HepG2 (cell line): ENCODE data around the gene PMVK. TPM values are rescaled to one million over a fixed set of nuclear protein-coding genes. Genes with fewer than 3 reads are reported as not detected.

Source experiments
- ATAC-seq: fragments of 200-7000 bp; cut with Tn5 transposase; 3 replicates; pipeline ENCODE4 v1.9.1; 2020; ENCODE audit warnings: mild to moderate bottlenecking, moderate library complexity
- BruUV-seq: library from RNA; stranded (reverse); fragments of 400-500 nt; replicated peaks from 2 replicates; lab custom pipeline; 2021; lab: Mats Ljungman, UMichigan
- CTCF ChIA-PET: fragments of 300-600 bp; formaldehyde crosslinking; extraction: SDS; loops from one replicate; lab custom pipeline; 2021; ENCODE audit warnings: low total read pairs, inconsistent platforms, low intra/inter-chr PET ratio; lab: Yijun Ruan, JAX
- POLR2A ChIA-PET: fragments of 350-600 bp; sonication (Branson Sonifier 250); formaldehyde crosslinking; loops from one replicate; lab custom pipeline; 2020; ENCODE audit warnings: antibody characterized with exemption, inconsistent platforms; lab: Yijun Ruan, JAX
- DNase-seq: peaks from one replicate; pipeline ENCODE4 v3.0.0-alpha.2; 2015; ENCODE audit warnings: low spot score
- FAIRE-seq: peaks from 3 replicates; lab custom pipeline; 2011; peaks lifted over from hg19 to GRCh38; lab: Jason Lieb, UNC
- H2AFZ ChIP-seq: one replicate; pipeline ENCODE4 v1.6.1; 2011; ENCODE audit warnings: low read length, inconsistent platforms
- H3K27ac ChIP-seq: fragments of 300-600 bp; 3 replicates; pipeline ENCODE4 v1.8.0; 2011; ENCODE audit warnings: mixed run types, mild to moderate bottlenecking, mixed read lengths, low read length, inconsistent platforms; ENCODE audit not compliant: insufficient read depth; ENCODE audit errors: extremely low read length
- H3K27me3 ChIP-seq, 2 experiments: fragments of 200-600 bp in 1 of 2; 2 replicates in 1 of 2; 3 replicates in 1 of 2; pipeline versions ENCODE4 v1.6.0 to v1.8.0; 2011; ENCODE audit warnings: low read length in 2 of 2, mild to moderate bottlenecking in 2 of 2, moderate library complexity in 2 of 2, inconsistent platforms in 1 of 2; ENCODE audit not compliant: insufficient read depth in 2 of 2, control insufficient read depth in 1 of 2
- H3K36me3 ChIP-seq, 2 experiments: fragments of 200-600 bp in 1 of 2; replicated peaks in 1 of 2; 2 replicates in 1 of 2; 3 replicates in 1 of 2; pipeline versions ENCODE4 v1.5.1 to v1.8.0; 2011; ENCODE audit warnings: low read length in 2 of 2, inconsistent platforms in 1 of 2; ENCODE audit not compliant: insufficient read depth in 2 of 2, control insufficient read depth in 1 of 2
- H3K4me1 ChIP-seq: 2 replicates; pipeline ENCODE4 v1.5.1; 2012; ENCODE audit warnings: low read length, inconsistent platforms; ENCODE audit not compliant: insufficient read depth
- H3K4me2 ChIP-seq: 2 replicates; pipeline ENCODE4 v1.6.0; 2011; ENCODE audit warnings: low read depth, low read length, inconsistent platforms
- H3K4me3 ChIP-seq, 3 experiments: fragments of 200-600 bp in 1 of 3; sonication (generic), shearing (Covaris generic) in 1 of 3; replicated peaks in 1 of 3; 2 replicates each; pipeline ENCODE4 v1.5.1; 2011 to 2016; ENCODE audit warnings: low read length in 3 of 3, inconsistent platforms in 2 of 3, low read depth in 2 of 3, mild to moderate bottlenecking in 2 of 3, control low read depth in 1 of 3, mixed read lengths in 1 of 3; ENCODE audit not compliant: insufficient read depth in 1 of 3
- H3K79me2 ChIP-seq: one replicate; pipeline ENCODE4 v1.6.1; 2011; ENCODE audit warnings: low read length, inconsistent platforms; ENCODE audit not compliant: insufficient read depth
- H3K9ac ChIP-seq: 2 replicates; pipeline ENCODE4 v1.6.0; 2011; ENCODE audit warnings: mild to moderate bottlenecking, low read depth, low read length, inconsistent platforms; ENCODE audit not compliant: insufficient read depth
- H3K9me3 ChIP-seq: 2 replicates; pipeline ENCODE4 v1.5.1; 2012; ENCODE audit warnings: mild to moderate bottlenecking, low read length
- H4K20me1 ChIP-seq: 2 replicates; pipeline ENCODE4 v1.6.0; 2011; ENCODE audit warnings: inconsistent platforms, mild to moderate bottlenecking, low read length, moderate library complexity; ENCODE audit not compliant: insufficient read depth
- ATF7 ChIP-seq, 2 experiments: fragments of 450-650 bp in 1 of 2; sonication (generic) in 1 of 2; formaldehyde crosslinking in 1 of 2; IDR thresholded peaks; 2 replicates each; pipeline versions ENCODE4 v1.4.0 to v1.6.1; 2016 to 2020; ENCODE audit warnings: antibody characterized with exemption in 1 of 2, mild to moderate bottlenecking in 1 of 2, missing genetic modification reagents in 1 of 2
- GATAD1 ChIP-seq: IDR thresholded peaks from 2 replicates; pipeline ENCODE4 v1.6.1; 2016; ENCODE audit warnings: missing genetic modification reagents, missing compliant biosample characterization
- HNF4A ChIP-seq: sonication (generic); formaldehyde crosslinking; IDR thresholded peaks from 2 replicates; pipeline ENCODE4 v1.4.0; 2020; ENCODE audit warnings: missing genetic modification reagents
- IKZF5 ChIP-seq: IDR thresholded peaks from 2 replicates; pipeline ENCODE4 v1.6.1; 2018; ENCODE audit warnings: missing genetic modification reagents, mild to moderate bottlenecking, missing compliant biosample characterization
- KDM1A ChIP-seq: IDR thresholded peaks from 2 replicates; pipeline ENCODE4 v1.6.1; 2016; ENCODE audit warnings: missing compliant biosample characterization
- PATZ1 ChIP-seq: sonication (generic); formaldehyde crosslinking; IDR thresholded peaks from 2 replicates; pipeline ENCODE4 v1.4.0; 2020; ENCODE audit warnings: missing genetic modification reagents
- SMC3 ChIP-seq: IDR thresholded peaks from 2 replicates; pipeline ENCODE4 v1.6.1; 2011; ENCODE audit warnings: low read length, improper control_type of control experiment
- THAP7 ChIP-seq: sonication (generic); formaldehyde crosslinking; IDR thresholded peaks from 2 replicates; pipeline ENCODE4 v1.8.1; 2023; ENCODE audit warnings: mild to moderate bottlenecking, missing genetic modification reagents
- XRCC5 ChIP-seq: fragments of 200-400 bp; formaldehyde crosslinking; optimal IDR thresholded peaks from 2 replicates; pipeline ENCODE3; 2017; ENCODE audit warnings: mild to moderate bottlenecking, low read length
- ZC3H13 ChIP-seq: sonication (generic); formaldehyde crosslinking; IDR thresholded peaks from 2 replicates; pipeline ENCODE4 v1.8.1; 2023; ENCODE audit warnings: mild to moderate bottlenecking, missing genetic modification reagents, moderate library complexity
- ZFP90 ChIP-seq: sonication (generic); formaldehyde crosslinking; IDR thresholded peaks from 2 replicates; pipeline ENCODE4 v1.8.0; 2022; ENCODE audit warnings: missing genetic modification reagents, mild to moderate bottlenecking, inconsistent platforms, borderline replicate concordance
- ZFY ChIP-seq: sonication (generic); formaldehyde crosslinking; IDR thresholded peaks from 2 replicates; pipeline ENCODE4 v1.4.0; 2020; ENCODE audit warnings: missing genetic modification reagents
- ZMAT3 ChIP-seq: sonication (generic); formaldehyde crosslinking; conservative IDR thresholded peaks from 2 replicates; pipeline ENCODE4 v1.7.0; 2021; ENCODE audit warnings: missing genetic modification reagents
- ZMYM3 ChIP-seq: sonication (generic); formaldehyde crosslinking; IDR thresholded peaks from 2 replicates; pipeline ENCODE4 v1.5.1; 2020; ENCODE audit warnings: mild to moderate bottlenecking, missing genetic modification reagents
- ZNF263 ChIP-seq: sonication (generic); formaldehyde crosslinking; IDR thresholded peaks from 2 replicates; pipeline ENCODE4 v1.4.0; 2020; ENCODE audit warnings: missing genetic modification reagents
- ZNF605 ChIP-seq: sonication (generic); formaldehyde crosslinking; IDR thresholded peaks from 2 replicates; pipeline ENCODE4 v1.8.0; 2022; ENCODE audit warnings: mild to moderate bottlenecking, missing genetic modification reagents
- ZNF691 ChIP-seq: sonication (generic); formaldehyde crosslinking; IDR thresholded peaks from 2 replicates; pipeline ENCODE4 v1.4.0; 2020; ENCODE audit warnings: missing genetic modification reagents, low read depth, mild to moderate bottlenecking, borderline replicate concordance
- ZNF788 ChIP-seq: sonication (generic); formaldehyde crosslinking; IDR thresholded peaks from 2 replicates; pipeline ENCODE4 v1.5.0; 2020; ENCODE audit warnings: mild to moderate bottlenecking, missing genetic modification reagents, borderline replicate concordance
- WGBS: methylation state at CpG from one replicate; pipeline ENCODE4 v1.1.6; 2017; ENCODE audit warnings: low lambda C conversion rate; 5-methylcytosine and 5-hydroxymethylcytosine counted together
- in situ Hi-C: cut with HindIII; loops from 2 replicates; pipeline ENCODE4 v1.10.0; 2017; ENCODE audit warnings: low pct_unique_long_range_greater_than_20kb; ENCODE audit not compliant: extremely low pct_ligation_motif_present
- intact Hi-C: fragments of 100-400 bp; cut with micrococcal nuclease; formaldehyde crosslinking; loops from one replicate; pipeline ENCODE4 v1.10.0; 2022; ENCODE audit not compliant: unreplicated experiment
- polyA plus RNA-seq, 8 experiments: library from polyadenylated mRNA; depleted of rRNA in 3 of 8; stranded (reverse) in 7 of 8; unstranded in 1 of 8; fragments of >200 nt; fragmentation: Illumina TruSeq in 4 of 8; extraction: Trizol in 4 of 8; gene quantifications; 2 replicates each; pipeline versions ENCODE4 v1.2.1 to v1.2.3, GENCODE V29; 2011 to 2016; ENCODE audit warnings: low read depth in 4 of 8, missing spikeins in 1 of 8, mixed read lengths in 1 of 8; ENCODE audit not compliant: insufficient read depth in 1 of 8
- total RNA-seq, 5 experiments: library from RNA; depleted of rRNA; stranded (reverse); fragments of >200 nt; fragmentation: Illumina TruSeq; extraction: Trizol; gene quantifications; 2 replicates each; pipeline ENCODE4 v1.2.3, GENCODE V29; 2016; ENCODE audit warnings: low read depth in 1 of 5

The PMVK gene
- total and polyA plus RNA-seq, 2 of the 13 experiments (the other 11 are each of a cell fraction or from before 2014, with no cell fraction given) = 3.9 to 12.6 TPM

GRCh38 chr1:154878371-154879037 lies 58.0 kb downstream of the PMVK start:
- Histone ChIP-seq H3K79me2 (no peaks in the 10 kb centered on the region), H3K9me3 (no peaks in the 10 kb centered on the region), H3K27ac (no peak overlapping the region), H2AFZ (no peak overlapping the region), H3K9ac (peak overlapping the region; percentile 11; the same call in 1 of the 2 replicates), H3K36me3 (no peaks in the 10 kb centered on the region), H3K4me1 (peaks cover 19% of the 10 kb centered on the region), H3K27me3 (peaks cover 2 to 40% of the 10 kb centered on the region in 2 experiments; a peak in 4 of 5 replicates), H3K4me2 (peak overlapping the region; percentile 84), H4K20me1 (no peaks in the 10 kb centered on the region), H3K4me3 (peak overlapping the region in 2 of 3 experiments; percentile 36 to 62; a peak in 1 of 6 replicates)
- no TSS peak for BruUV-seq
- peak; percentile 88 for ATAC-seq
- CTCF ChIA-PET = interaction anchor here (1.3 kb wide), 1 partner anchor 209 kb away, joined by 13 read pairs; no protein-coding TSS in a partner anchor
- in situ Hi-C loops (loop anchor here (5.0 to 10.0 kb wide), 3 partner anchors 111 to 314 kb away; partner anchors contain the start of gene CHRNB2), intact Hi-C loops (loop anchor here (1.0 kb wide), 3 partner anchors 112 to 344 kb away; no protein-coding TSS in a partner anchor)
- FAIRE-seq = peak; percentile 85
- DNase-seq = peak; percentile 48
- 26% methylated on average over 6 of the region's 20 CpGs for WGBS
- POLR2A ChIA-PET = interaction anchor here (1.0 kb wide), 2 partner anchors 180 to 319 kb away, joined by 3 read pairs; no protein-coding TSS in a partner anchor
- 0 out of 2 replicates have a peak, but pooled peaks have one; percentile 23 for TF ChIP-seq HNF4A (CRISPR knock-in tag)
- 0 out of 2 replicates have a peak, but pooled peaks have one; percentile 18 for TF ChIP-seq GATAD1 (CRISPR knock-in tag)
- TF ChIP-seq KDM1A (CRISPR knock-in tag) = no peak
- no peak for TF ChIP-seq ATF7 (IDR thresholded peaks at IDR 0.05)
- TF ChIP-seq ATF7 (CRISPR knock-in tag; IDR thresholded peaks at IDR 0.05) = no peak
- peak; percentile 16; the same call in 1 of the 2 replicates for TF ChIP-seq ZFY (CRISPR knock-in tag)
- TF ChIP-seq ZNF605 (CRISPR knock-in tag) = no peak
- TF ChIP-seq IKZF5 (CRISPR knock-in tag) = 0 out of 2 replicates have a peak, but pooled peaks have one; percentile 18
- peak; percentile 65; the same call in 1 of the 2 replicates for TF ChIP-seq ZNF263
- peak; percentile 23; the same call in 1 of the 2 replicates for TF ChIP-seq ZMYM3 (CRISPR knock-in tag)
- peak; percentile 71 for TF ChIP-seq PATZ1
- peak; percentile 54 for TF ChIP-seq XRCC5
- no peak for TF ChIP-seq ZMAT3
- no peak for TF ChIP-seq THAP7 (CRISPR knock-in tag)
- TF ChIP-seq ZNF691 (CRISPR knock-in tag) = peak; percentile 87; the same call in 1 of the 2 replicates
- peak; percentile 61; the same call in 1 of the 2 replicates for TF ChIP-seq ZFP90 (CRISPR knock-in tag)
- peak; percentile 50 for TF ChIP-seq SMC3
- no peak for TF ChIP-seq ZC3H13
- TF ChIP-seq ZNF788 (CRISPR knock-in tag) = peak; percentile 57; the same call in 1 of the 2 replicates
